Stomach smooth muscle (tissue), 2 donors: ENCODE measurements around the gene PIK3R2.

Source experiments
- H3K27ac ChIP-seq: one replicate; pipeline ENCODE4 v1.7.0; 2013; ENCODE audit warnings: mild to moderate bottlenecking, low read length, inconsistent platforms
- H3K27me3 ChIP-seq, 2 donors: one replicate each; pipeline ENCODE4 v1.7.0; 2013; ENCODE audit warnings: low read length in 2 of 2; ENCODE audit not compliant: insufficient read depth in 2 of 2, control insufficient read depth in 1 of 2
- H3K36me3 ChIP-seq, 2 donors: one replicate each; pipeline ENCODE4 v1.7.0; 2013; ENCODE audit warnings: low read length in 2 of 2; ENCODE audit not compliant: control insufficient read depth in 2 of 2, insufficient read depth in 2 of 2
- H3K4me1 ChIP-seq: one replicate; pipeline ENCODE4 v1.7.0; 2013; ENCODE audit warnings: low read length; ENCODE audit not compliant: control insufficient read depth, insufficient read depth
- H3K4me3 ChIP-seq, 2 donors: one replicate each; pipeline ENCODE4 v1.7.0; 2013; ENCODE audit warnings: low read length in 2 of 2
- H3K9ac ChIP-seq, 2 donors: one replicate each; pipeline ENCODE4 v1.7.0; 2013; ENCODE audit warnings: low read length in 2 of 2, mild to moderate bottlenecking in 1 of 2
- H3K9me3 ChIP-seq, 2 donors: one replicate each; pipeline ENCODE4 v1.7.0; 2013; ENCODE audit warnings: low read length in 2 of 2; ENCODE audit not compliant: control insufficient read depth in 2 of 2
- donor health status: healthy.
- donor health status: Pancreatic carcinoma.

The PIK3R2 gene

DNA sequence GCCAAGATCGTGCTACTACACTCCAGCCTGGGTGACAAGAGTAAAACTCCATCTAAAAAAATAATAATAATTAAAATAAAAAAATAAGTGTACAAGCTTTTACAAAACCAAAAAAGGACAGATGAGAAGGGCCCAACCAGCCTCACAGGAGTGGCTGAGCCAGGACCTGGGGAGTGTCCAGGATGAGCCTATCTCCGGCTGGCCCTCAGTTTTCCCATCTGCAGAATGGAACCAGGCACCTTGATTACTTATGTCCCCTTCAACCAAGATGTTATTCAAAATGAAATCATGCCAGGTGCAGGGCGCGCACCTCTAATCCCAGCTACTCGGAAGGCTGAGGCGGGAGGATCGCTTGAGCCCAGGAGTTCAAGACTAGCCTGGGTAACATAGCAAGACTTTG lies 11.1 kb downstream of the PIK3R2 start:
- Histone ChIP-seq H3K9ac (no peak overlapping the region), H3K9me3 (no peaks in the 10 kb centered on the region), H3K4me3 (no peak overlapping the region), H3K4me1 (peaks cover 17% of the 10 kb centered on the region), H3K27ac (no peak overlapping the region), H3K27me3 (no peaks in the 10 kb centered on the region), H3K36me3 (peaks cover 28 to 30% of the 10 kb centered on the region in 2 donors)

DNA sequence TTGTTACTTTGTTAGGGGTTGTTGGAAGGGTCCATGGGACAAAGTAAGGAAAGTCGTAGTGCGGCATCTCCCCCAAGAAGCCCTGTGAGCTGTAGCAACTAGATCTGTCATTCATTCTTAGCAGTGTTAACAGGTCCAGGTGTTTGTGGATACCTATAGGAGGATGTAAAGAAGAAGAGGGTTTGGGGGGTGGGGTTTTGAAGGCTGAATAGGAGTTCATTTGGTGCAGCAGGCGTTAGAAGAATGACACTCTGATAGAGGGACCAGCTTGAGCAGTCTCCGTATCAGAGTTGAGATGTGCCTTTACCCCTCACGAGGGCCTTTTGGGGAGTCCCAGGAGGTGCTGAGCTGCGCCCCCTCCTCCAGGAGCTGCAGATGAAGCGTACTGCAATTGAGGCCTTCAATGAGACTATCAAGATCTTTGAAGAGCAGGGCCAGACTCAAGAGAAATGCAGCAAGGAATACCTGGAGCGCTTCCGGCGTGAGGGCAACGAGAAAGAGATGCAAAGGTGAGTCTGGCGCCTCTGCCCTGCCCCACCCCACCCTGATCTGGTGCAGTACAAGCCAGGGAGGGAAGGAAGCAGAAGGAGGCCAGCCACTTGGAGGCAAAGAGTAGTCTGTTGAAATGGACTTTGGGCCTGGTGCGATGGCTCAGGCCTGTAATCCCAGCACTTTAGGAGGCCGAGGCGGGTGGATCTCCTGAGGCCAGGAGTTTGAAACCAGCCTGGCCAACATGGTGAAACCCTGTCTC lies 13.0 kb downstream of the PIK3R2 start:
- peaks cover 31 to 33% of the 10 kb centered on the region in 2 donors for H3K36me3 ChIP-seq
- no peak overlapping the region for H3K27ac ChIP-seq
- H3K9ac ChIP-seq, result no peak overlapping the region
- H3K4me1 ChIP-seq, result peaks cover 8% of the 10 kb centered on the region
- no peaks in the 10 kb centered on the region for H3K27me3 ChIP-seq
- H3K9me3 ChIP-seq, result no peaks in the 10 kb centered on the region
- no peak overlapping the region for H3K4me3 ChIP-seq

DNA sequence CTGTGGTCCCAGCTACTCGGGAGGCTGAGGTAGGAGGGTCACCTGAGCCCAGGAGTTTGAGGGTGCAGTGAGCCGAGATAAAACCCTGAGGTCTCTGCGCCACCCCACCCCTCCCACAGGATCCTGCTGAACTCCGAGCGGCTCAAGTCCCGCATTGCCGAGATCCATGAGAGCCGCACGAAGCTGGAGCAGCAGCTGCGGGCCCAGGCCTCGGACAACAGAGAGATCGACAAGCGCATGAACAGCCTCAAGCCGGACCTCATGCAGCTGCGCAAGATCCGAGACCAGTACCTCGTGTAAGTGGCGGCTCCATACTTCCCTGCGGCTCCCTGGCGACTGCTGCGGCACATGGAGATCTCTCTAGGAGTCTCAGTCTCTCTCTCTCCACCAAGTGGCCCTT lies 14.0 kb downstream of the PIK3R2 start:
- H3K4me3 ChIP-seq, result no peak overlapping the region
- no peaks in the 10 kb centered on the region for H3K9me3 ChIP-seq
- H3K9ac ChIP-seq, result no peak overlapping the region
- H3K4me1 ChIP-seq, result no peaks in the 10 kb centered on the region
- H3K27me3 ChIP-seq, result no peaks in the 10 kb centered on the region
- peaks cover 28 to 33% of the 10 kb centered on the region in 2 donors for H3K36me3 ChIP-seq
- no peak overlapping the region for H3K27ac ChIP-seq

DNA sequence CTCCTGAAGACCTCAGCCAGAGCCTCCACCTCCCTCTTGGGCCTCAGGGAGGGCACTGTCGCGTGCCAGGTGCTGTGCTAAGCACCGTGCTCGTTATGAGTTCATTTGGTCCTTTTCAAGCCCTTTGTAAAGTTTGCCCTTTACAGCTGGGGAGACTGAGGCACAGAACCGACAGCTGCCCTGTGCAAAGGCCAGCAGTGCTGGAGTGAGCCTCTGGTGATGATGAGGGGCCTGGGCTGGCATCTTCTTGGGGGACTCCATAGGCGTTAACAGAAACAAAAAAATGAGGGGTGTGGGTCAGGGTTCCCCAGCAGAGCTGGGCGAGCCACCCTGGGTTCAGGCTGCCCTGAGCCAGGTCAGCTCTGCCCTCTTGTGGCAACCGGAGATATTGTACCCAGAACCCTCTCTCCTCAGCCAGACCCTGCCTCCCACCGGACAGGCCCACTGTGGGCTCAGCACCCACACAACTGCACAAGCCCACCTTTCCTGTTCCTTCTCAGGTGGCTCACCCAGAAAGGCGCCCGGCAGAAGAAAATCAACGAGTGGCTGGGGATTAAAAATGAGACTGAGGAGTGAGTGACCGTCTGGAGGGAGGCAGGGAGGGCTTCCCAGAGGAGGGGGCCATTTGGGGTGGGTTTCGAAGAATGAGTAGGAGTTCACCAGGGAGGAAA lies 15.1 kb downstream of the PIK3R2 start:
- Histone ChIP-seq H3K36me3 (peaks cover 23 to 25% of the 10 kb centered on the region in 2 donors), H3K4me3 (no peak overlapping the region), H3K4me1 (peaks cover under 1% of the 10 kb centered on the region), H3K27ac (no peak overlapping the region), H3K9ac (no peak overlapping the region), H3K27me3 (no peaks in the 10 kb centered on the region), H3K9me3 (no peaks in the 10 kb centered on the region)

DNA sequence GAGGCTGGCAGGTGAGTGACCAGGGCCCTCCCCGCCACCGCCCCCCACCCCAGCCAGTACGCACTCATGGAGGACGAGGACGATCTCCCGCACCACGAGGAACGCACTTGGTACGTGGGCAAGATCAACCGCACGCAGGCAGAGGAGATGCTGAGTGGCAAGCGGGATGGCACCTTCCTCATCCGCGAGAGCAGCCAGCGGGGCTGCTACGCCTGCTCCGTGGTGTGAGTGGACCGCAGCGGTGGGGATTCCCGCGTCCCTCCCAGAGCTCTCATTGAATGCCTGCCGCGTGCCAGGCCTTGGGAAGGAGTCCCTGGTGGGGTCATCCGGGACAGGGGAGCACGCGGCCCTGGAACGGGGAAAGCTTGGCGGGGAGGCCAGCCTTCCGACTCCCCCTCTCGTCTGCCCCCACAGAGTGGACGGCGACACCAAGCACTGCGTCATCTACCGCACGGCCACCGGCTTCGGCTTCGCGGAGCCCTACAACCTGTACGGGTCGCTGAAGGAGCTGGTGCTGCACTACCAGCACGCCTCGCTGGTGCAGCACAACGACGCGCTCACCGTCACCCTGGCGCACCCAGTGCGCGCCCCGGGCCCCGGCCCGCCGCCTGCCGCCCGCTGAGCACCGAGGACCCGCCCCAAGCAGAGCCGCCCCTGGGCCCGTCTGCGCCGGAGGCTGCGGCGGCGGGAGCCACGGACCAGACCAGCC lies 15.9 kb downstream of the PIK3R2 start:
- Histone ChIP-seq H3K9ac (no peak overlapping the region), H3K36me3 (peaks cover 16 to 20% of the 10 kb centered on the region in 2 donors), H3K4me3 (no peak overlapping the region), H3K27ac (no peak overlapping the region), H3K27me3 (no peaks in the 10 kb centered on the region), H3K9me3 (no peaks in the 10 kb centered on the region), H3K4me1 (peaks cover 7% of the 10 kb centered on the region)

DNA sequence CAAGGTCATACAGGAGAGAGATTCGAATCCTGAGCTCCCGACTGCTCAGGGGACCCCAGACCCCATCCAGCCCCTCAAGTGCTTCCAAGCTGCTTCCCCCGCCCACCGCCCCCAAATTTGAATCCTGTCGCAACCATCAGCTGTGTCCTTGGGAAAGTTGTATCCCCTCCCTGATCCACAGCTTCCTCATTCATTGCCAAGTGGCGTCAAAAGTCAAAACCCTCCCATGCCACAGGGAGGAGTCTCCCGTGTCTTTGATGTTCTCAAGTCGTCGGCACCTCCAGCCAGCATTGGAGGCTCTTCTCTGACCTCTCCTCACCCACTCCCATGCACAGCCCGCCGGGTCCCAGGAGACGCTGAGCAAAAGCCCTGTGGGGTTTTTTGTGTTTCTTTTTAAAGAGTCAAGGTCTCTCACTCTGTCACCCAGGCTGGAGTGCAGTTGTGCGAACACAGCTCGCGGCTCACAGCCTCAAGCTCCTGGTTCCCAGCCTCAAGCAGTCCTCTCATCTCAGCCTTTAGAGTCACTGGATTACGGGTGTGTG lies 17.8 kb downstream of the PIK3R2 start:
- Histone ChIP-seq H3K4me3 (no peak overlapping the region), H3K27ac (no peak overlapping the region), H3K9me3 (no peaks in the 10 kb centered on the region), H3K36me3 (peaks cover 12% of the 10 kb centered on the region in 2 donors), H3K27me3 (no peaks in the 10 kb centered on the region), H3K4me1 (peaks cover 12% of the 10 kb centered on the region), H3K9ac (no peak overlapping the region)

DNA sequence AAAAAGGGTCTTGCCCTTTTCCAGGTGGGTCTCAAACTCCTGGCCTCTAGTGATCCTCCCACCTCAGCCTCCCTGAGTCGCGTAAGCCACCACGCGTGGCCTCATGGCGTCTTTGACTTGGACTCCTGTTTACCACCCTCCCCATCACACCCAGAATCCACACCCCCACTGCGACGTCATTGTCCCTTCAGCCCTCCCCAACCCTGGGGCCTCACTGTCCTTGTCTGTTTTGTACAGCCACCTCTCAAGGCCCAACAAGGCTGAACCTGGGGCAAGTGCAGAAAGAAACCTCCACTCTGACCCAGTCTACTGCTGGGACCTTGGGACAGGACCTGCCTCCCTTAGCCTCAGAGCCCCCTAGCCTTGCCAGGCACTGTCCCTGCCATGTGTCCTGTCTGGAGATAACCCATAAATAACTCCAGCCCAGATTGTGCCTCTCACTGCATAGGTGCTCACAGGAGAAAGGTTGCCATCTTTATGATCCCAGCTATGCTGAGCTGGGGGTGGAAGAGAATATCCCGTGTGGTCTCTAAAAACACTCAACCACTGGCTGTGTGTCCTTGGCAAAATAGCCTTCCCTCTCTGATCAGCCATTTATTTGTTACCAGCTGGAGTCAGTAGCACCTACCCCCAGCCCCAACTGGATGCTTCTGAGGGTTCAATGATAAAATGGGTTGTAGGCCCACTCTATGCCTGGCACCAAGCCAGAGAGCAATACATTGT lies 18.8 kb downstream of the PIK3R2 start:
- no peak overlapping the region for H3K27ac ChIP-seq
- no peaks in the 10 kb centered on the region for H3K9me3 ChIP-seq
- H3K4me3 ChIP-seq, result no peak overlapping the region
- H3K4me1 ChIP-seq, result peaks cover 12% of the 10 kb centered on the region
- H3K27me3 ChIP-seq, result no peaks in the 10 kb centered on the region
- peaks cover 8% of the 10 kb centered on the region in 2 donors for H3K36me3 ChIP-seq
- no peak overlapping the region for H3K9ac ChIP-seq

DNA sequence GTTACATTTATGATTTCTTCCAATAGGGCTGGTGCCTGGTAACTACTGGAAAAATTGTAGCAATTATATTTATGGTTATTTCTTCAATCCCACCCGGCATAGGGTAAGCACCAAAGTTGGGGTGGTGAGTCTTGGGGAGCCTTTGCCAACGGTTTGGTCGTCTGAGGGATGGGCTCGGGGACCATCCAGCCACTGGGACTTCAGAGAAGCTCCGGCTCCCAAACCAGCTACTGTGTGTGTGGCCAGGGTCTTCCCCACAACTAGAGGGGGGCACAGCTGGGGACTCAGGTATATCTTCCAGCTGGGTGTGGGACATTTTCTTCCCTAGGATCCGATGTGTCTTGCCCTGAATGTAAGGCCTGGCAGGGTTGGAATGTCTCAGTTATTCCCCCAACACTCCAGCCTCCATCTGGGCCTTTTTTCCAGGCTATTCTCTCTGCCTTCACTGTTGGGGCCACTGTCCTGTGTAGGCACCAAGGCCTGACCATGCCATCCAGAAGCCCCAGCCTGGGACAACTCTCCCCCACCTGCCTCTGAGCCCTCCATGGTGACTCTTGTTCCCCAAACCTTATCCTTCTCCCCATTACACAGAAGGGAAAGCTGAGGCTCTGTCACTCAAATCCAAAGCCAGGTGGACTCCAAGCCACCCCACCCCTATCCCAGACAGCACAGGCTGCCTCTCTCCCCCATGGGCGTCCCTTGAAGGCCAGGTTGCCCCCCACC lies 19.5 kb downstream of the PIK3R2 start:
- H3K9ac ChIP-seq, result no peak overlapping the region

DNA sequence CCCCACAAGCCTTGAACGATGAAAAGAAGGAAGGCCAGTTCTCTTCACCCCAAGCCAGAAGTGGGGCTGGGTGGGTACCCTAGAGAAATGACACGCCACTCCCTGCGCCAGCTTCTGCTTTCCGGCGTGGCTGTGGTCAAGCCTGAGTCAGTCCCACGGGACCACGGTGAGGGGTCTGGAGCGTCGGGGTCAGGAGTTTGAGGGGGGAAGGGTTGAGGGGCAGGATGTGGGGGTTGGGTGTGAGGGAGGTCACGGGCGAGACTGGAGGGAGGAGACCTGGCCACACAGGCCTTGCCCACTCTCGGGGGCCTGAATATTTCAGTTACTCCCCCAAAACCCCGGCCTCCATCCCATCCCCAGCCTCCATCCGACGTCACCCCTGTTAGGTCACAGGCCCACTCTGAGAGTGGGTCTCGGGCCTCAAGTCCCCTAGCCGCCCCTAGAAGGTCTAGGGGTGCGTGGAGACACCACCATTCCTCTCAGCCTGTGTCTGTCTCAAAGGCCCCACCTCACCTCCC lies 20.1 kb downstream of the PIK3R2 start:
- Histone ChIP-seq H3K36me3 (peaks cover 3 to 4% of the 10 kb centered on the region in 2 donors), H3K9me3 (no peaks in the 10 kb centered on the region), H3K4me1 (peaks cover 12% of the 10 kb centered on the region), H3K4me3 (peak overlapping the region; percentile 82 to 88), H3K27me3 (no peaks in the 10 kb centered on the region), H3K9ac (peak overlapping the region in 1 of 2 donors; percentile 64), H3K27ac (no peak overlapping the region)

More for the DNA sequence above, 19.5 kb downstream of the PIK3R2 start:
- peaks cover 12% of the 10 kb centered on the region for H3K4me1 ChIP-seq
- H3K36me3 ChIP-seq, result peaks cover 3 to 8% of the 10 kb centered on the region in 2 donors
- no peaks in the 10 kb centered on the region for H3K27me3 ChIP-seq
- no peaks in the 10 kb centered on the region for H3K9me3 ChIP-seq
- H3K4me3 ChIP-seq, result no peak overlapping the region
- H3K27ac ChIP-seq, result no peak overlapping the region
